ENCODE results near the gene SPATA33.
A peak's percentile ranks its signal among the peaks of the same experiment; 100 is the strongest.

Gene SPATA33

GRCh38 chr16:89672177-89672941, 14.7 kb downstream of the SPATA33 start:
- Mint-ChIP-seq H3K27me3 (ENCODE audit: low read depth) (no peaks in the 10 kb centered on the region), H3K27ac (no peak overlapping the region), H3K4me3 (no peak overlapping the region), H3K36me3 (ENCODE audit: low read depth) (peaks cover 23% of the 10 kb centered on the region), H3K4me1 (no peaks in the 10 kb centered on the region), H3K9me3 (peaks cover 2% of the 10 kb centered on the region)
- TF ChIP-seq CTCF (IDR thresholded peaks at IDR 0.05; ENCODE audit: unreplicated experiment in 3 of 3), result no peak

GRCh38 chr16:89678258-89678657, 20.6 kb downstream of the SPATA33 start:
- no peak for TF ChIP-seq CTCF (IDR thresholded peaks at IDR 0.05; ENCODE audit: unreplicated experiment in 3 of 3)
- Mint-ChIP-seq H3K27ac (no peak overlapping the region), H3K36me3 (ENCODE audit: low read depth) (peaks cover 57% of the 10 kb centered on the region), H3K4me1 (no peaks in the 10 kb centered on the region), H3K27me3 (ENCODE audit: low read depth) (no peaks in the 10 kb centered on the region), H3K9me3 (peaks cover 20% of the 10 kb centered on the region), H3K4me3 (no peak overlapping the region)

GRCh38 chr16:89685916-89686315, 28.3 kb downstream of the SPATA33 start:
- Mint-ChIP-seq H3K36me3 (ENCODE audit: low read depth) (peaks cover 59% of the 10 kb centered on the region), H3K4me3 (peak overlapping the region; percentile 60 to 76 (median 72)), H3K27me3 (ENCODE audit: low read depth) (no peaks in the 10 kb centered on the region), H3K27ac (no peak overlapping the region), H3K4me1 (peaks cover 7% of the 10 kb centered on the region), H3K9me3 (peaks cover 19% of the 10 kb centered on the region)
- TF ChIP-seq CTCF (IDR thresholded peaks at IDR 0.05; ENCODE audit: unreplicated experiment in 3 of 3), result no peak

GRCh38 chr16:89686520-89687091, 29.0 kb downstream of the SPATA33 start, which contains the start of gene CDK10:
Gene CDK10, plus strand, starts transcription at chr16:89686689. Its CDS starts 22 bp downstream, at chr16:89686711.
- TF ChIP-seq CTCF (IDR thresholded peaks at IDR 0.05; ENCODE audit: unreplicated experiment in 3 of 3), result no peak
- peaks cover 16% of the 10 kb centered on the region for H3K9me3 Mint-ChIP-seq
- peak within 1 kb of the TSS; percentile 93 to 94 (median 94) for H3K4me3 Mint-ChIP-seq
- peak within 1 kb of the TSS; percentile 92 to 97 (median 96) for H3K27ac Mint-ChIP-seq
- no peaks in the 10 kb centered on the region for H3K27me3 Mint-ChIP-seq (ENCODE audit: low read depth)
- H3K36me3 Mint-ChIP-seq (ENCODE audit: low read depth), result peaks cover 59% of the 10 kb centered on the region
- peaks cover 7% of the 10 kb centered on the region for H3K4me1 Mint-ChIP-seq

GRCh38 chr16:89687092-89687940, 29.7 kb downstream of the SPATA33 start:
- Mint-ChIP-seq H3K9me3 (peaks cover 10% of the 10 kb centered on the region), H3K4me3 (peak overlapping the region; percentile 85 to 91 (median 91)), H3K27ac (peak overlapping the region; percentile 92 to 97 (median 95)), H3K27me3 (ENCODE audit: low read depth) (no peaks in the 10 kb centered on the region), H3K4me1 (peaks cover 7% of the 10 kb centered on the region), H3K36me3 (ENCODE audit: low read depth) (peaks cover 55% of the 10 kb centered on the region)
- TF ChIP-seq CTCF (IDR thresholded peaks at IDR 0.05; ENCODE audit: unreplicated experiment in 3 of 3), result no peak

All from nephron (organoid).